Measurements from ENCODE around the gene HK1.
"Not testable (repeated sequence)": the region's sequence is repeated elsewhere in the genome, so short reads cannot be mapped to it uniquely, and the experiment has no call there.

HK1 gene

DNA sequence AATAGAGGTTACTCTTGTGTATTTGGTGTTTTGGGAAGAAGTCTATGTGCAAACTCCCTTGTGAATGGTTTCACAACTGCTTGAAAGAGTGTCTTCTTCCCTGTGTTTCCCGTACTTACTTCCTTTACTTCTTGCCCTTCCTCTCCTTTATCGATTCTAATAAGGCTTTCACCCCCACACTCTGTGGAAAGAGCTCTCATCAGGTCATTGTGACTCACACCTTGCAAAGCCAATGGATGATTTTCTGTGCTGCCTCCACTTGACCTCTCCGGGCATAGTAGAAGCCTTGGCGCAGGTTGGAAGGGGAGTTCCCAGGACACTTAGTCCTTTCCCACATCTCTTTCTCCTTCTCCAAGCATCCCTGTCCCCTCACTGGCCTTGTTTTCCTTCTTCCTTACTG is 166.7 kb downstream of the HK1 start:
- TF ChIP-seq MYC (IDR thresholded peaks at IDR 0.05; ENCODE audit: low read depth, low read length), result no peak
- TF ChIP-seq, protein P1, sequence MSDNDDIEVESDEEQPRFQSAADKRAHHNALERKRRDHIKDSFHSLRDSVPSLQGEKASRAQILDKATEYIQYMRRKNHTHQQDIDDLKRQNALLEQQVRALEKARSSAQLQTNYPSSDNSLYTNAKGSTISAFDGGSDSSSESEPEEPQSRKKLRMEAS (IDR thresholded peaks at IDR 0.05; ENCODE audit: low read depth, low read length), result no peak
- TF ChIP-seq CTCF (IDR thresholded peaks at IDR 0.05; ENCODE audit: low read depth, low read length), result no peak
- TF ChIP-seq POLR2A (IDR thresholded peaks at IDR 0.05; ENCODE audit: extremely low read depth, insufficient read length), result no peak
- H3K4me3 ChIP-seq (ENCODE audit: low read depth, low read length), result no peak overlapping the region
- no peak for DNase-seq (ENCODE audit: low read depth)

DNA sequence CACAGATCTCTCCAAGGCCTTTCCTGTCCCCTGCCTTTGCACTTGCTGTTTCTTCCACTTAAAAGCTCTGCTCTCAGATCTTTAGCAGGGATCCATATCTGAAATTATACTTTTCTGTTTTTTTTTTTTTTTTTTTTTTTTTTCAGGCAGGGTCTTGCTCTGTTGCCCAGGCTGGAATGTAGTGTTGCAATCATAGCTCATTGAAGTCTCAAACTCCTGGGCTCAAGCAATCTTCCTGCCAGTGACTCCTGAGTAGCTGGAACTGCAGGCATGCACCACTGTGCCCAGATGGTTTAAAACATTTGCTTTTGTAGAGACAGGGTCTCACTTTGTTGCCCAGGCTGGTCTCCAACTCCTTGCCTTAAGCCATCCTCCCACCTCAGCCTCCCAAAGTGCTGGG is 167.9 kb downstream of the HK1 start:
- H3K4me3 ChIP-seq (ENCODE audit: low read depth, low read length), result no peak overlapping the region
- no peak for TF ChIP-seq MYC (IDR thresholded peaks at IDR 0.05; ENCODE audit: low read depth, low read length)
- TF ChIP-seq POLR2A (IDR thresholded peaks at IDR 0.05; ENCODE audit: extremely low read depth, insufficient read length), result no peak
- TF ChIP-seq, protein P1 (IDR thresholded peaks at IDR 0.05; ENCODE audit: low read depth, low read length), result no peak
- TF ChIP-seq CTCF (IDR thresholded peaks at IDR 0.05; ENCODE audit: low read depth, low read length), result no peak
- no peak for DNase-seq (ENCODE audit: low read depth)

GRCh38 chr10:69446650-69447151 is 168.4 kb downstream of the HK1 start:
- TF ChIP-seq POLR2A (IDR thresholded peaks at IDR 0.05; ENCODE audit: extremely low read depth, insufficient read length) (no peak), MYC (IDR thresholded peaks at IDR 0.05; ENCODE audit: low read depth, low read length) (no peak), CTCF (IDR thresholded peaks at IDR 0.05; ENCODE audit: low read depth, low read length) (no peak)
- TF ChIP-seq, protein P1 (IDR thresholded peaks at IDR 0.05; ENCODE audit: low read depth, low read length), result no peak
- DNase-seq (ENCODE audit: low read depth), result peak; percentile 32
- no peak overlapping the region for H3K4me3 ChIP-seq (ENCODE audit: low read depth, low read length)

- TF ChIP-seq POLR2A (IDR thresholded peaks at IDR 0.05; ENCODE audit: extremely low read depth, insufficient read length) (no peak), CTCF (IDR thresholded peaks at IDR 0.05; ENCODE audit: low read depth, low read length) (peak; percentile 70)
- peak; percentile 71 for DNase-seq (ENCODE audit: low read depth)
- H3K4me3 ChIP-seq (ENCODE audit: low read depth, low read length), result no peak overlapping the region
Observed at GRCh38 chr10:69449841-69450240, 171.5 kb downstream of the HK1 start.

- not testable (repeated sequence) for H3K4me3 ChIP-seq (ENCODE audit: low read depth, low read length); DNase-seq (ENCODE audit: low read depth)
Observed at GRCh38 chr10:69450395-69450794, 172.1 kb downstream of the HK1 start.

DNA sequence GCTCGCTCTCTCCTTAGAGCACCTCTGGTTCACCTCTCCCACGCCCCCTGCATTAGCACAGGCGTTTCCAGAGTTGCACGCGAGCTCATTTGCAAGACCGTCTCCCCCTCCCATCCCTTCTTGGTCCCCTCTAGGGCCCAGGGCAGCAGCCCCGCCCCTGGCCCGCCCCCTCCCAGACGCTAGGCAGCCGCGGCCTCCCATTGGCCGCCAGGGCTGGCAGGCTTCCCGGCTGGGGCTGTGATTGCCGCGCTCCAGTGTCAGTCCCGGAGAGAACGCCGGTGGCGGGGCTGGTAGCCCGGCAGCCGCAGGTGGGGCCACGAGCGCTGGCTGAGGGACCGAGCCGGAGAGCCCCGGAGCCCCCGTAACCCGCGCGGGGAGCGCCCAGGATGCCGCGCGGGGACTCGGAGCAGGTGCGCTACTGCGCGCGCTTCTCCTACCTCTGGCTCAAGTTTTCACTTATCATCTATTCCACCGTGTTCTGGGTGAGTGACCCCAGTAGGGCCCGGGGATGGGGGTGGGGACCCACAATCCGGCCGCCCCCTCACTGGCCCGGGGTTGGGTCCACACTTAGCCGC is 173.0 kb downstream of the HK1 start, which contains the start of gene TSPAN15:
Gene TSPAN15 (plus strand): TSS at position 257 of the 575 bp plus-strand sequence. CDS start 130 bp downstream, at position 387.
- TF ChIP-seq CTCF (IDR thresholded peaks at IDR 0.05; ENCODE audit: low read depth, low read length) (no peak), POLR2A (IDR thresholded peaks at IDR 0.05; ENCODE audit: extremely low read depth, insufficient read length) (no peak), MYC (IDR thresholded peaks at IDR 0.05; ENCODE audit: low read depth, low read length) (no peak)
- TF ChIP-seq, protein P1 (IDR thresholded peaks at IDR 0.05; ENCODE audit: low read depth, low read length), result no peak
- no peak within 1 kb of the TSS for H3K4me3 ChIP-seq (ENCODE audit: low read depth, low read length)
- DNase-seq (ENCODE audit: low read depth), result peak; percentile 66

Data from NB4 (cell line).